HG03432 (cell line): Measurements from ENCODE around the gene ABLIM2.
A peak's percentile ranks its signal among the peaks of the same experiment; 100 is the strongest.

ENCODE experiments used
- ATAC-seq: cut with Tn5 transposase; IDR thresholded peaks from one replicate; pipeline ENCODE4 v1.9.1; 2021; ENCODE audit warnings: mild to moderate bottlenecking, moderate library complexity; ENCODE audit not compliant: unreplicated experiment

The ABLIM2 gene

DNA sequence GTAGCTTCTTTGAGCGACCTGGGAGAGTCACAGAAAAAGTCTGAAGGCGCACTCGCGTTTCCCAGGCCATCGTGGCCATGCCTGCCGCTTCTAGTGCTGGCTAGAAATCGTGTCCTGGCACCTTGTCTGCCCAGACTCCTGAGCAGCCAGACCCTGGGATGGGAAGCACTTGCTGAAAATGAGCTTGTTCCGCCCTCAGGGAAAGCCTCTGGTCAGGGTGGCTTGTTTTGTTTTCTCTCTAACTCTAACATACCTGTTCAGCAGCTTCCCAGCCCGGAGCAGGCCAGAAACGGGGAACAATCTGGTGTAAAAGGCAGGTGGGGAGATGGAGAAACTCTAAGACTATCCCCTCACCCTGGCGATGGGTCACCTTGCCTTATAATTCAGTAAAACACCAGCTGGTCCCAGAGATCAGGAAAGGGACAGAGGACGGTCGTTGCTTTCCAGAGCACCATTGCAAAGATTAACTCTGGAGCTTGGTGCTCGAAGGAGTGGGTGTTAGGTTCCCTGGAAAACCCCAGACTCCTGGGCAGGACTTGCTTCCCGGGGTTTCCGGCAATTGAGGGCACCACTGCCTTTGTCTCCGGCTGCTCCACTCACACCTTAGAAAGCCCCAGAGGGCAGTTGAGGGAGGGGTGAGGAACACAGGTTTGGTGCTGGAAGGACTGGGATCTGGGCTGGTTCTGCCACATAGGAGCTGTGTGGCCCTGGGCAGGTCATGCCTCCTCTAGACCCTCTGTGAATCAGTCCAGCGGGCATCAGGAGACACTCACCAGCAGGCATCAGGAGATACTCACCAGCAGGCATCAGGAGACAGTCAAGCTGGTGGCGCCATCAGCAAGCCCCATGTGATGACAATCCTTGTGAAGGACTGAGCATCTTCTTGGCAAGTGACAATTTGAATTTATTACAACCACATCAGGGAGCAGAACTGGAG lies 36.0 kb upstream of the ABLIM2 start:
- no peak for ATAC-seq

- ATAC-seq = peak; percentile 86
Observed at GRCh38 chr4:8192748-8193738, 34.4 kb upstream of the ABLIM2 start.

GRCh38 chr4:8191136-8191747 lies 32.6 kb upstream of the ABLIM2 start:
- ATAC-seq = peak; percentile 63

- ATAC-seq = no peak
Observed at GRCh38 chr4:8189551-8190466, 31.2 kb upstream of the ABLIM2 start.

DNA sequence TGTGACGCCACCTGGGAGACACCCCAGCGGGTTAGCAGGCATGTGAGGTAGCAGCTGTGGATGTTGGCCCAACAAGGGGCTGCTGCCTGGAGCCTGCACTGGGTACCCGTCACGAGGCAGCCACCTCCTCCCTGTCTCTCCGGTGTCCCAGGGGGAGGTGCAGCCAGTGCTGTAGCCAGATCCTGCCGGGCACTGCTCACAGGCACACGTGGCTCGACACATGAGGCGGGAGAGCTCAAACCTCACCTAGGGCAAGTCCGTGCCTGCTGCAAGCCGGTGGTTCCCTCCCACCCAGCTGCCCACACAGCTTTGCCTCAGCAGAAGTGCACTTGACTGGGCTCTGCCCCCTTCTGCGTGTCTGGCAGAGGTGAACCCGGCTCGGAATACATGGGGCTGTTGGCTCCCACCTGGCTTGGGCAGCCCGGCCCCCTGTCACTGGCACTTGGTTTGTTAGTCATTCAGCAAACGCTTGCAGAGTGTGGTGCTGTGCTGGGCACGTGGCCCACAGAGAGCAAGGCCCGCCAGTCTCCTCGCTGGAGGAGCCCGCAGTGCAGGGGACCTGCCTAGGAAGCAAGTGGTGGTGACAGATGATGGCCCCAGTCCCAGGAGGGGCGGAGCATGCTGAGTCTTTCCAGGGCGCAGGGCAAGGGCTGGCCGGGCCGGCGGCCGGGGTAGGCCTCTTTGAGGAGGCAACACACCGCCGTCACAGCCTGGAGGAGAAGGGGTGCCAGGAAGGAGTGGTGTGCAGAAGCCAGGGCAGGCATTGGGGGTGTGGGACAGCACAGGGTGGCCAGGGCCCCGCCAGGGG lies 30.3 kb upstream of the ABLIM2 start:
- no peak for ATAC-seq

- no peak for ATAC-seq
Observed at GRCh38 chr4:8188085-8188484, 29.5 kb upstream of the ABLIM2 start.

DNA sequence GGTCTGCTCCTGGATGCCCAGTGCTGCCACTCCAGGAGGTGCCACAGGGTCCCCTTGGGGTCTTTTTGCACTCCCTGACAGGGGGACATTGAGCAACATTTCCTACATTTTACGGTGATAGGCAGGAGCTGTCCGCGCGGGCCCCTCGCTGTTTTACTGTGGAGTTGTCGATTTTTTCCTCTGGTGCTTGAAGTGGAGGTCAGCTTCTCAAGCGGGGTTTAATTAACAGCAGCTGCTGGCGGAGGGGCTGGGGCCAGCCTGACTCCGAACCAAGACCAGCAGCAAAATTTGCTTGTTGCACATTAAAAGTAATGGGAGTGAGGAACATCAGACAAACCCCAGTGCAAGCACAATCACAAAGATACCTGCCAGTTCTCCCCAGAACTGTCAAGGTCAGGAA lies 27.3 kb upstream of the ABLIM2 start:
- no peak for ATAC-seq

- no peak for ATAC-seq
Observed at GRCh38 chr4:8185295-8185694, 26.7 kb upstream of the ABLIM2 start.

DNA sequence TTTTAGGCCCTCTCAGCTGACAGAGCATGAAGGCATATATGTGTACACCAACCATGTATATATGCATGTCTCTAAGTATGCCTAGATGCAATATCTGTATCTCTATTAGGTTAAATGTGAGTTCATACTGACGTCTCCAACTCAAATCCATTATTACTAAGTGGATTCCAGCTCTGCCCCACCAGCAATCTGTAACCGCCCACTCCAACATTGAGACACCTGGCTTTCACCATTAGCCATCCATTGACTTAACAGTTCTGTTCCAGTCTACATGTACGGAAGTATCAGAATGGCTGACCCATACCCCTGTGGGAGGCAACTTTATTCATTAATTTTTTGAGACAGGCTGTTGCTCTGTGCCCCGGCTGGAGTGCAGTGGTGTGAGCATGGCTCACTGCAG lies 25.4 kb upstream of the ABLIM2 start:
- no peak for ATAC-seq

DNA sequence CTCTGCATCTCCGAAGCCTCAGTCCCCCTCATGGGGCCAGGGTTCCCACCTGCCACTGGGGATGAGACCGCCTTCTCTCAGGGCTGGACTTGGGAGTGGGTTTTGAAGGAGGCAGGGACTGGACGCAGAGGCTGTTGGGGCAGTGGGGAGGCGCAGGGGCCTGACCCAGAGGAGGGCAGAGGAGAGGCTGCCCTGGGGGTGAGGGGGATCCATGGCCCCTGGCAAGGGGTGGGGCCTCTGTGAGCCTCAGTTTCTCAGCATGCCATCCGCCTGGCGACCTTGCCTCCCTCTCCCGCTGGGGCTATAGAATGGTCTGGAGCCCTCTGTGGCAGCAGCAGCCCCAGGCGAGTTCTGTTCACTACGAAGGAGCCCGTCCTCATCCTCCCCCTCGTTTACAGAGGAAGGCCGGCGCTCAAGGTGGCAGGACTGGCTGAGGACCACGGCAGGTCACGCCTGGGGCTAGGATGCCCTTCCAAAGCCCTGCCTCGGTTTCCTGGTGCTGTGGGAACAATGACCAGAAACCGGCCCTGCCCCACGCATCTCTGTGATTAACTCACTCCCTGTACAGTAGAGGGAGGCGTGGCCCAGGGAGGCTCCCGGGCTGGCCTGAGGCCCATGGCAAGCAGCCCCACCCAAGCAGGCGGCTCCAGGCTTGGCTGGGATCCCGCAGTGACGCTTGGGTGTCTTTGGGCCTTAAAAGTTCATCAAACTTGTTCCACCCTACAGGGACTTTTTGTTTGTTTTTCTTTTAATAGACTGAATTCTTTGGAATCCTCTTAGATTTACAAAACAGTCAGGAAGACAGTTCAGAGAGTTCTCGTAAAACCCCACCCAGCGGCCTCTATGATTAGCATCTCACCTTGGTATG lies 24.5 kb upstream of the ABLIM2 start:
- ATAC-seq = no peak

DNA sequence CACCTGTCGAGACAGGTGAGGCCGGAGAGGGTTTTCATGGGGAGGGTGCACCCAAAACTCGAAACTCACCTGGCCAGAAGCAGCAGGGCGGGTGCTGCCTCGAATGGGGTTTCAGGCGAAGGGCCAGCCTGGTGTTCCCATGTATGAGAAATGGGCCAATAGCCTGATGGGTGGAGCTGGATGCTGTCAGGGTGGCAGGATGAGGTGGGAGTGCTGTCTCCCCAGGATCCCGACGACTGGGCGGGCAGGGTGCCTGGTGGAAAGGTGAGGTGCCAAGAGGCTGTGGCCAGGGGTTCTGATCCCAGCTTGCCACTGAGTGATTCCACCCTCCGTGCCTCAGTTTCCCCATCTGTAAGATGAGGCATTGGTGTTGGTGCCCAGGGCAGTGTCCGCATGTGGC lies 23.7 kb upstream of the ABLIM2 start:
- ATAC-seq = no peak

- ATAC-seq = no peak
Observed at GRCh38 chr4:8181844-8182243, 23.2 kb upstream of the ABLIM2 start.

DNA sequence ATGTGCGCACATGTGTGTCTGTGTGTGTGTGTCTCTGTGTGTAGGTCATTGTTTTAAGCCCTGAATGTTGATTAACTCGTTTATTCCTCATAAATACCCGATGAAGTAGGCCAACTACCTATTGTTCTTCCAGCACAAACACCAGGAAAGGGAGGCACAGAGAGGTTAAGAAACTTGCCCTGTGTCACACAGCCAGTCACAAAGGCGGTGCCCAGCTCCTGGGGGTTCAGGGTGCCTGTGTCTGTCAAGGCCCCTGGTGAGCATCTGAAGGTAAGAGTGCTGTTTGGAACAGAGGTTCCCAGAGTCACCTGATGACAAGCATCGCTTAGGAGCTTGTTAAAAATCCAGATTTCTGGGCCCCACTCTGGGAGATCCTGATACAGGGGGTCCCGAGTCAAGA lies 22.5 kb upstream of the ABLIM2 start:
- ATAC-seq = no peak

DNA sequence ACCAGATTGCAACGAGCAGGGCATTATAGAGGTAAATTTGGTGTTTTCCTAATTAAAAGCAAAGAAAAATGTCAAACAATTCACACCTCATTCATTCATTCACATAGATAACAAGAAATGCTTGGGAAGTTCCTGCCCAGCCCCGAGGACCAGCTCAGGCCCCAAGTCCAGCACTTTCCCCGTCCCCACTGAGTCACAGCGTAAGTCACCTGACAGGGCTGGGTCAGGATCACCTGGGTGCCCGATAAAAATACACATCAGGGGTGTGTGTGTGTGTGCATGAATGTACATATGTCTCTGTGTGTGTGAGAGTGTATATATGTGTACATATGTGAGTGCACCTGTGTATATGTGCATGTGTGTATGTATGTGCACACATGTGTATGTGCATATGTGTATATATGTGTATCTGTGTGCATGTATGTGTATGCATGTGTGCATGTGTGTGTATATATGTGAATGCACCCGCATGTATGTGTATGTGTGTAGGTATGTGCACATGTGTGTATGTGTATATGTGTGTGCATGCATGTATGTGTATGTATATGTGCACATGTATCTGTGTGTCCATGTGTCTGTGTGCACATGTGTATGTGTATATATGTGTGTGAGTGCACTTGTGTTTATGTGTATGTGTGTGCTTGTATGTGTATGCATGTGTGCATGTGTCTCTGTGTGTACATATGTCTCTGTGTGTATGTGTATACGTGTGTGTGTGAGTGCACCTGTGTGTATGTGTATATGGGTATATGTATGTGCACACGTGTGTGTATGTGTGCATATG lies 21.9 kb upstream of the ABLIM2 start:
- ATAC-seq = no peak

GRCh38 chr4:8179771-8180170 lies 21.2 kb upstream of the ABLIM2 start:
- no peak for ATAC-seq

DNA sequence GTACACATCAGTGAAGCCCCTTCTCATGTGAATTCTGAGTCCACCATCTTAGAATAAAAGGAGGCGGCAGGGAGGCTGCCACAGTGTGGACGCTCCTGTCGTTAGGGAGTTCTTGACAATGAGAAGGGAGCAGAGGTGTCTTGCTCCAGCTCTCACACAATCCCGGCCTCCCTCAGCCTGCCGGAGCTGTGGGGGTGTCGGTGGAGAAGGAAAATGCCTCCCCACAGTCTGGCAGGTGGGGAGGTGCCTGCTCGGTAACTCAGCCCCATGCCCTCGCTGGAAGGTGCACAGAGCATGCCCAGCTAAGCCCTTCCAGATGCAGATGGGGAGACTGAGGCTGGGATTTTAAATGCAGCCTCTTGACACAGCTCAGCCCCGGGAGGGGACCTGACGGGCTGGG lies 20.5 kb upstream of the ABLIM2 start:
- no peak for ATAC-seq

DNA sequence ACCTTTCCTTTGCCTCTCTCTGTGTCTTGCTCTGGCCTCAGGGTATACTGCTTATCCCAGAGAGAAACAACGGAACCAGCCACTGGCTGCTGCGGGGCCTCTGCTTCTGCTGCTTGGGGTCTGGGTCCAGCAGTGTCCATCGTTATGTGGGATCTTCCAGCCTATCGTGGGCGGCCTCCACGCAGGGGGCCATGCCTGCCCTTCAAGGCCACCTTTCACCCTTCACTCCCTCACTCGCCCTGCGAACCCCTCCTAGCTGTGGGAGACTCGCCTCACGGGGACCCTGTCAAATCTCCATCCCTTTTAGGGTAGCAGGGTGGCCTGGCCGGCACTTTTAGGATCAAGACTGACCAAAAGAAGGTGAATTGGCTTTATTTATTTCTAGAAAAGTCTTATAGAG lies 19.3 kb upstream of the ABLIM2 start:
- no peak for ATAC-seq

GRCh38 chr4:8177552-8177951 lies 18.9 kb upstream of the ABLIM2 start:
- ATAC-seq = no peak
